22Rv1 (cell line): Measurements from ENCODE around the gene HERC3.
"Not testable (repeated sequence)": the region's sequence is repeated elsewhere in the genome, so short reads cannot be mapped to it uniquely, and the experiment has no call there.

Experiments
- ZFX ChIP-seq: fragments of 450-650 bp; IDR thresholded peaks from 2 replicates; pipeline ENCODE4 v1.6.1; 2017; ENCODE audit warnings: antibody characterized with exemption, borderline replicate concordance
- TF ChIP-seq, protein P1 (sequence below): fragments of 450-650 bp; IDR thresholded peaks from 2 replicates; pipeline ENCODE4 v1.5.1; 2017; ENCODE audit warnings: mild to moderate bottlenecking

DNA sequence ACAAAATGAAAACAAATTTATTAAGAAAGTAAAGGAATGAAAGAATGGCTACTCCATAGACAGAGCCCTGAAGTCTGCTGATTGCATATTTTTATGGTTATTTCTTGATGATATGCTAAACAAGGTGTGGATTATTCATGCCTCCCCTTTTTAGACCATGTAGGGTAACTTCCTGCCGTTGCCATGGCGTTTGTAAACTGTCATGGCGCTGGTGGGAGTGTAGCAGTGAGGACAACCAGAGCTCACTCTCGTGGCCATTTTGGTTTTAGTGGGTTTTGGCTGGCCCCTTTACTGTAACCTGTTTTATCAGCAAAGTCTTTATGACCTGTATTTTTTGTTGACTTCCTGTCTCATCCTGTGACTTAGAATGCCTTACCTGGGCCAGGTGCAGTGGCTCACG lies 17.5 kb downstream of the HERC3 start:
- TF ChIP-seq, protein P1, sequence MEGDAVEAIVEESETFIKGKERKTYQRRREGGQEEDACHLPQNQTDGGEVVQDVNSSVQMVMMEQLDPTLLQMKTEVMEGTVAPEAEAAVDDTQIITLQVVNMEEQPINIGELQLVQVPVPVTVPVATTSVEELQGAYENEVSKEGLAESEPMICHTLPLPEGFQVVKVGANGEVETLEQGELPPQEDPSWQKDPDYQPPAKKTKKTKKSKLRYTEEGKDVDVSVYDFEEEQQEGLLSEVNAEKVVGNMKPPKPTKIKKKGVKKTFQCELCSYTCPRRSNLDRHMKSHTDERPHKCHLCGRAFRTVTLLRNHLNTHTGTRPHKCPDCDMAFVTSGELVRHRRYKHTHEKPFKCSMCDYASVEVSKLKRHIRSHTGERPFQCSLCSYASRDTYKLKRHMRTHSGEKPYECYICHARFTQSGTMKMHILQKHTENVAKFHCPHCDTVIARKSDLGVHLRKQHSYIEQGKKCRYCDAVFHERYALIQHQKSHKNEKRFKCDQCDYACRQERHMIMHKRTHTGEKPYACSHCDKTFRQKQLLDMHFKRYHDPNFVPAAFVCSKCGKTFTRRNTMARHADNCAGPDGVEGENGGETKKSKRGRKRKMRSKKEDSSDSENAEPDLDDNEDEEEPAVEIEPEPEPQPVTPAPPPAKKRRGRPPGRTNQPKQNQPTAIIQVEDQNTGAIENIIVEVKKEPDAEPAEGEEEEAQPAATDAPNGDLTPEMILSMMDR, result not testable (repeated sequence)
- TF ChIP-seq ZFX, result not testable (repeated sequence)
